A673 (cell line): ENCODE measurements around the gene TMEM130.

Experiments
- EZH2 ChIP-seq: fragments of 200-600 bp; sonication (generic); IDR thresholded peaks from 2 replicates; pipeline ENCODE4 v1.6.1; 2017; ENCODE audit warnings: borderline replicate concordance, low read depth, mild to moderate bottlenecking, mixed read lengths, antibody characterized with exemption, low read length; ENCODE audit not compliant: poor library complexity, severe bottlenecking
- TF ChIP-seq, protein P1 (sequence below): fragments of 300-800, 200-600 bp; sonication (generic); conservative IDR thresholded peaks from 2 replicates; pipeline ENCODE4 v1.5.1; 2017; ENCODE audit warnings: low read depth, mild to moderate bottlenecking, antibody characterized with exemption, low read length, moderate library complexity, mixed read lengths

DNA sequence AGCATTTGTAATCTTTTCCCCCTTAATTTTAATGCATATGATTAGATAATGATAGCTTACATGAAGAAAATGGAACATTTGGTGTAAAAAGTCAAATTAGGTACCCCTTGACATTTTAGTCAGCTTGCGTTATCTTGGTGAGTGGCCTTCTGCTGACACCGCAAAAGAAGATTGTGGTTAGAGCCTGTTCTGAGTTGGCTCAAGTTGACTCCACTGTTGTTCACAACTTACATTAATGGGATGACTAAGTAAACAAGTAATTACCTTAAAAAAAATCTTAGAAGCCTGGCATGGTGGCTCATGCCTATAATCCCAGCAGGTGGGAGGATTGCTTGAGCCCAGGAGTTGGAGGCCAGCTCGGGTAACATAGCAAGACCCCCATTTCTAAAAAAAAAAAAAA is 32.7 kb upstream of the TMEM130 start:
- TF ChIP-seq, protein P1, sequence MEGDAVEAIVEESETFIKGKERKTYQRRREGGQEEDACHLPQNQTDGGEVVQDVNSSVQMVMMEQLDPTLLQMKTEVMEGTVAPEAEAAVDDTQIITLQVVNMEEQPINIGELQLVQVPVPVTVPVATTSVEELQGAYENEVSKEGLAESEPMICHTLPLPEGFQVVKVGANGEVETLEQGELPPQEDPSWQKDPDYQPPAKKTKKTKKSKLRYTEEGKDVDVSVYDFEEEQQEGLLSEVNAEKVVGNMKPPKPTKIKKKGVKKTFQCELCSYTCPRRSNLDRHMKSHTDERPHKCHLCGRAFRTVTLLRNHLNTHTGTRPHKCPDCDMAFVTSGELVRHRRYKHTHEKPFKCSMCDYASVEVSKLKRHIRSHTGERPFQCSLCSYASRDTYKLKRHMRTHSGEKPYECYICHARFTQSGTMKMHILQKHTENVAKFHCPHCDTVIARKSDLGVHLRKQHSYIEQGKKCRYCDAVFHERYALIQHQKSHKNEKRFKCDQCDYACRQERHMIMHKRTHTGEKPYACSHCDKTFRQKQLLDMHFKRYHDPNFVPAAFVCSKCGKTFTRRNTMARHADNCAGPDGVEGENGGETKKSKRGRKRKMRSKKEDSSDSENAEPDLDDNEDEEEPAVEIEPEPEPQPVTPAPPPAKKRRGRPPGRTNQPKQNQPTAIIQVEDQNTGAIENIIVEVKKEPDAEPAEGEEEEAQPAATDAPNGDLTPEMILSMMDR, result no peak
- TF ChIP-seq EZH2, result no peak
